ENCODE results near the gene FAM53A. TPM values are rescaled to one million over a fixed set of nuclear protein-coding genes. Genes with fewer than 3 reads are reported as not detected.

The FAM53A gene
- total and polyA plus RNA-seq, 4 donors, result 0.44 to 2.2 (median 0.97) TPM

DNA sequence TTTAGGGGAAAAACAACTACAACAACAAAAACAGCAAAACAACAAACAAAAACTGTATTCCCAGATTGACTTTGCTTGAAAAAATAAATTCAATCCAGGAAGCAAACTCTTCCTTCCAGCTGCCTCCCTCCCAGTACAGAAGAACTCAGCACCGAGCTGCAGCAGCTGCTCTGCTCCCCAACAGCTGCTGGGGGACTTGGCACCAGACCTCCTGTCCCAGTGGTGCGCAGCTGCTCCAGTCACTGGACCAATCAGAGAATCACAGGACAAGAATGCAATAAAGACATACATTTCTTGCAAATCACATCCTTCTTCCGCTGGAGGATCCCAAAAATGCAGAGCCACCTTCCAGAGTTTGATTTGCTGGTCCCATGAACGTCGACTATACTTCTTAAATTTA, 11.8 kb upstream of the FAM53A start:
- H3K9ac ChIP-seq (ENCODE audit: low read depth in 1 of 2, low read length in 2 of 2), result no peak overlapping the region
- H3K4me3 ChIP-seq (ENCODE audit: low read depth in 1 of 3, low read length in 3 of 3), result no peak overlapping the region
- peaks cover 0 to 4% (median 0%) of the 10 kb centered on the region in 4 donors for H3K4me1 ChIP-seq (ENCODE audit: control insufficient read depth in 4 of 4, insufficient read depth in 4 of 4, low read length in 3 of 4)
- no peak overlapping the region for H3K27ac ChIP-seq (ENCODE audit: low read depth in 1 of 2, low read length in 2 of 2)
- WGBS, result 92% methylated on average over 5 of the region's 5 CpGs
- no peaks in the 10 kb centered on the region for H3K9me3 ChIP-seq (ENCODE audit: control insufficient read depth in 4 of 4, low read length in 3 of 4)
- H3K27me3 ChIP-seq (ENCODE audit: control insufficient read depth in 4 of 4, insufficient read depth in 4 of 4, low read length in 3 of 4), result no peaks in the 10 kb centered on the region
- peaks cover 19 to 54% (median 27%) of the 10 kb centered on the region in 4 donors for H3K36me3 ChIP-seq (ENCODE audit: control insufficient read depth in 4 of 4, insufficient read depth in 3 of 4, low read depth in 1 of 4, low read length in 3 of 4)
- no peak for TF ChIP-seq JUND (IDR thresholded peaks at IDR 0.05)
- no peak for TF ChIP-seq SP1 (IDR thresholded peaks at IDR 0.05)
- TF ChIP-seq, protein P1, sequence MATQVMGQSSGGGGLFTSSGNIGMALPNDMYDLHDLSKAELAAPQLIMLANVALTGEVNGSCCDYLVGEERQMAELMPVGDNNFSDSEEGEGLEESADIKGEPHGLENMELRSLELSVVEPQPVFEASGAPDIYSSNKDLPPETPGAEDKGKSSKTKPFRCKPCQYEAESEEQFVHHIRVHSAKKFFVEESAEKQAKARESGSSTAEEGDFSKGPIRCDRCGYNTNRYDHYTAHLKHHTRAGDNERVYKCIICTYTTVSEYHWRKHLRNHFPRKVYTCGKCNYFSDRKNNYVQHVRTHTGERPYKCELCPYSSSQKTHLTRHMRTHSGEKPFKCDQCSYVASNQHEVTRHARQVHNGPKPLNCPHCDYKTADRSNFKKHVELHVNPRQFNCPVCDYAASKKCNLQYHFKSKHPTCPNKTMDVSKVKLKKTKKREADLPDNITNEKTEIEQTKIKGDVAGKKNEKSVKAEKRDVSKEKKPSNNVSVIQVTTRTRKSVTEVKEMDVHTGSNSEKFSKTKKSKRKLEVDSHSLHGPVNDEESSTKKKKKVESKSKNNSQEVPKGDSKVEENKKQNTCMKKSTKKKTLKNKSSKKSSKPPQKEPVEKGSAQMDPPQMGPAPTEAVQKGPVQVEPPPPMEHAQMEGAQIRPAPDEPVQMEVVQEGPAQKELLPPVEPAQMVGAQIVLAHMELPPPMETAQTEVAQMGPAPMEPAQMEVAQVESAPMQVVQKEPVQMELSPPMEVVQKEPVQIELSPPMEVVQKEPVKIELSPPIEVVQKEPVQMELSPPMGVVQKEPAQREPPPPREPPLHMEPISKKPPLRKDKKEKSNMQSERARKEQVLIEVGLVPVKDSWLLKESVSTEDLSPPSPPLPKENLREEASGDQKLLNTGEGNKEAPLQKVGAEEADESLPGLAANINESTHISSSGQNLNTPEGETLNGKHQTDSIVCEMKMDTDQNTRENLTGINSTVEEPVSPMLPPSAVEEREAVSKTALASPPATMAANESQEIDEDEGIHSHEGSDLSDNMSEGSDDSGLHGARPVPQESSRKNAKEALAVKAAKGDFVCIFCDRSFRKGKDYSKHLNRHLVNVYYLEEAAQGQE (IDR thresholded peaks at IDR 0.05), result no peak
- TF ChIP-seq EGR1 (IDR thresholded peaks at IDR 0.05; ENCODE audit: low read depth in 2 of 2), result no peak
- no peak for TF ChIP-seq FOXA1 (IDR thresholded peaks at IDR 0.05)
- no peak for TF ChIP-seq FOXA2 (IDR thresholded peaks at IDR 0.05)
- TF ChIP-seq ZBTB33 (IDR thresholded peaks at IDR 0.05), result no peak
- TF ChIP-seq, protein P2, sequence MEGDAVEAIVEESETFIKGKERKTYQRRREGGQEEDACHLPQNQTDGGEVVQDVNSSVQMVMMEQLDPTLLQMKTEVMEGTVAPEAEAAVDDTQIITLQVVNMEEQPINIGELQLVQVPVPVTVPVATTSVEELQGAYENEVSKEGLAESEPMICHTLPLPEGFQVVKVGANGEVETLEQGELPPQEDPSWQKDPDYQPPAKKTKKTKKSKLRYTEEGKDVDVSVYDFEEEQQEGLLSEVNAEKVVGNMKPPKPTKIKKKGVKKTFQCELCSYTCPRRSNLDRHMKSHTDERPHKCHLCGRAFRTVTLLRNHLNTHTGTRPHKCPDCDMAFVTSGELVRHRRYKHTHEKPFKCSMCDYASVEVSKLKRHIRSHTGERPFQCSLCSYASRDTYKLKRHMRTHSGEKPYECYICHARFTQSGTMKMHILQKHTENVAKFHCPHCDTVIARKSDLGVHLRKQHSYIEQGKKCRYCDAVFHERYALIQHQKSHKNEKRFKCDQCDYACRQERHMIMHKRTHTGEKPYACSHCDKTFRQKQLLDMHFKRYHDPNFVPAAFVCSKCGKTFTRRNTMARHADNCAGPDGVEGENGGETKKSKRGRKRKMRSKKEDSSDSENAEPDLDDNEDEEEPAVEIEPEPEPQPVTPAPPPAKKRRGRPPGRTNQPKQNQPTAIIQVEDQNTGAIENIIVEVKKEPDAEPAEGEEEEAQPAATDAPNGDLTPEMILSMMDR (IDR thresholded peaks at IDR 0.05; ENCODE audit: low read depth, low read length, missing input control), result no peak
- TF ChIP-seq, protein P3, sequence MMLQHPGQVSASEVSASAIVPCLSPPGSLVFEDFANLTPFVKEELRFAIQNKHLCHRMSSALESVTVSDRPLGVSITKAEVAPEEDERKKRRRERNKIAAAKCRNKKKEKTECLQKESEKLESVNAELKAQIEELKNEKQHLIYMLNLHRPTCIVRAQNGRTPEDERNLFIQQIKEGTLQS (IDR thresholded peaks at IDR 0.05), result no peak
- TF ChIP-seq MAX (IDR thresholded peaks at IDR 0.05), result no peak
- TF ChIP-seq YY1 (IDR thresholded peaks at IDR 0.05), result no peak
- TF ChIP-seq RXRA (IDR thresholded peaks at IDR 0.05), result no peak
- no peak for TF ChIP-seq NR2F2 (IDR thresholded peaks at IDR 0.05)
- no peak for TF ChIP-seq TAF1 (conservative IDR thresholded peaks at IDR 0.05)
- no peak for TF ChIP-seq HNF4G (IDR thresholded peaks at IDR 0.05)
- no peak for DNase-seq (ENCODE audit: low spot score)
